22Rv1 (cell line): ENCODE data around the gene GPC5.

Experiments used
- CTCF ChIP-seq: fragments of 450-650 bp; IDR thresholded peaks from 2 replicates; pipeline ENCODE4 v1.5.1; 2017; ENCODE audit warnings: mild to moderate bottlenecking
- ZFX ChIP-seq: fragments of 450-650 bp; IDR thresholded peaks from 2 replicates; pipeline ENCODE4 v1.6.1; 2017; ENCODE audit warnings: antibody characterized with exemption, borderline replicate concordance

GRCh38 chr13:92433963-92434362, 1035.5 kb downstream of the GPC5 start:
- TF ChIP-seq CTCF (no peak), ZFX (no peak)
